BE2C (cell line): Measurements from ENCODE around the gene NFIC.
"Not testable (repeated sequence)": the region's sequence is repeated elsewhere in the genome, so short reads cannot be mapped to it uniquely, and the experiment has no call there.

Experiments
- DNase-seq: peaks from one replicate; pipeline ENCODE4 v3.0.0-alpha.2; 2020
- H3K27me3 ChIP-seq: fragments of 250-450 bp; sonication (Bioruptor Pico); 2 replicates; pipeline ENCODE4 v1.5.1; 2020; ENCODE audit warnings: mild to moderate bottlenecking
- H3K36me3 ChIP-seq: fragments of 250-450 bp; sonication (Bioruptor Pico); 2 replicates; pipeline ENCODE4 v1.5.1; 2020; ENCODE audit warnings: mild to moderate bottlenecking
- H3K4me1 ChIP-seq: fragments of 250-450 bp; sonication (Bioruptor Pico); 2 replicates; pipeline ENCODE4 v1.5.1; 2020
- H3K4me3 ChIP-seq: 2 replicates; pipeline ENCODE4 v1.5.1; 2011; ENCODE audit warnings: low read depth, low read length
- H3K9me3 ChIP-seq: fragments of 250-450 bp; sonication (Bioruptor Pico); 2 replicates; pipeline ENCODE4 v1.5.1; 2020
- TF ChIP-seq, protein P1 (sequence below): IDR thresholded peaks from 2 replicates; pipeline ENCODE4 v1.5.1; 2012; ENCODE audit warnings: mild to moderate bottlenecking, low read depth, low read length

NFIC gene

DNA sequence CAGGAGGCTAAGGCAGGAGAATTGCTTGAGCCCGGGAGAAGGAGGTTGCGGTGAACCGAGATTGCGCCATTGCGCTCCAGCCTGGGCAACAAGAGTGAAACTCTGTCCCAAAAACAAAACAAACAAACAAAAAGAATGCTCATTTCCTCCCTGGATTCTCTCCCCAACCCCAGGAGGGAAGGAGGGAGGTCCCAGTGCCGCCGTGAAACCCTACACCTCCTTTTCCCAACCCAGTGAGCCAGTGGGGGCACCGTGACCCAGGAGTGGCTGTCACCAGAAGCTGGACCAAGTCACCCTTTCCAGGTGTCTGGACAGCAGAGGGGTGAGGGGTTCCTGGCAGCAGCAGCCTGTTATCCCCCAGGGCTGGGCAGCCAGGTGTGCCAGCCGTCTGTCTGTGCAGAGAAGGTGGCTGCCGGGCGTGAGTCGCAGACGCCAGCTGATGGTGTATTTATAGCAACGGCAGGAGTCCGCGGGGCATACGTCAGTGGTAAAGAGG, 23.5 kb downstream of the NFIC start:
- Histone ChIP-seq H3K9me3 (no peaks in the 10 kb centered on the region), H3K36me3 (peaks cover 13% of the 10 kb centered on the region), H3K4me1 (peaks cover 20% of the 10 kb centered on the region), H3K27me3 (no peaks in the 10 kb centered on the region), H3K4me3 (no peak overlapping the region)
- TF ChIP-seq, protein P1, sequence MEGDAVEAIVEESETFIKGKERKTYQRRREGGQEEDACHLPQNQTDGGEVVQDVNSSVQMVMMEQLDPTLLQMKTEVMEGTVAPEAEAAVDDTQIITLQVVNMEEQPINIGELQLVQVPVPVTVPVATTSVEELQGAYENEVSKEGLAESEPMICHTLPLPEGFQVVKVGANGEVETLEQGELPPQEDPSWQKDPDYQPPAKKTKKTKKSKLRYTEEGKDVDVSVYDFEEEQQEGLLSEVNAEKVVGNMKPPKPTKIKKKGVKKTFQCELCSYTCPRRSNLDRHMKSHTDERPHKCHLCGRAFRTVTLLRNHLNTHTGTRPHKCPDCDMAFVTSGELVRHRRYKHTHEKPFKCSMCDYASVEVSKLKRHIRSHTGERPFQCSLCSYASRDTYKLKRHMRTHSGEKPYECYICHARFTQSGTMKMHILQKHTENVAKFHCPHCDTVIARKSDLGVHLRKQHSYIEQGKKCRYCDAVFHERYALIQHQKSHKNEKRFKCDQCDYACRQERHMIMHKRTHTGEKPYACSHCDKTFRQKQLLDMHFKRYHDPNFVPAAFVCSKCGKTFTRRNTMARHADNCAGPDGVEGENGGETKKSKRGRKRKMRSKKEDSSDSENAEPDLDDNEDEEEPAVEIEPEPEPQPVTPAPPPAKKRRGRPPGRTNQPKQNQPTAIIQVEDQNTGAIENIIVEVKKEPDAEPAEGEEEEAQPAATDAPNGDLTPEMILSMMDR: no peak
- no peak for DNase-seq

DNA sequence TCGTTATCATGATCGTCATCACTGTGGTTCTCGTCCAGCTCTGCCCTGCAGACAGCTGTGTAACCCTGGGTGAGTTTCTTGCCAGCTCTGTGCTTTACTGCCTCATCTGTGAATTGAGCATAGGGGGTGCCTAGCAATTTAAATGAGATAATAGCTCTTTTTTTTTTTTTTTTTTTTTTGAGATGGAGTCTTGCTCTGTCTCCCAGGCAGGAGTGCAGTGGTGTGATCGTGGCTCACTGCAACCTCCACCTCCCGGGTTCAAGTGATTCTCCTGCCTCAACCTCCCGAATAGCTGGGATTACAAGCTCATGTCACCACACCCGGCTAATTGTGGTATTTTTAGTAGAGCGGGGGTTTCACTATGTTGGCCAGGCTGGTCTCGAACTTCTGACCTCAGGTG, 25.5 kb downstream of the NFIC start:
- not testable (repeated sequence) for H3K9me3 ChIP-seq, H3K27me3 ChIP-seq, DNase-seq, H3K4me3 ChIP-seq
- Histone ChIP-seq H3K4me1 (peaks cover 12% of the 10 kb centered on the region), H3K36me3 (peaks cover 24% of the 10 kb centered on the region)

DNA sequence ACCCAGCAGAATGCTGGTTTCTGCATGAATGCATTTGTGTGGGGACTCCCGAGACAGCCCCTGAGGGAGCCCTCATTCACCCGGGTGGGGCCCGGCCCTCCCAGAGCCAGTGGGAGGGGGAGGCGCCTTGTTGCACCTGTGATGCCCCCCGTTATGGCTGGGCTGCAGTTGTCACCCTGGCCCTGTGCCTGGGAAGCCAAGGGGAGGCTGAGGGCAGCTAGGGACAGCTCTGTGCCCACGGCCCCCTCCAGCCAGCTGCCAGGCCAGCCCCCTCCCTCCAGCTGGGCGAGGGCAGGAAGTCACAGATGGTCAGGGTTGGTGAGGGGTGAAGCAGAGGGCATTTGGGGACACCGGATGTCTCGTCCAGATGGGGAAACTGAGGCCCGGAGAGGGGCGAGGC, 26.1 kb downstream of the NFIC start:
- no peaks in the 10 kb centered on the region for H3K9me3 ChIP-seq
- no peaks in the 10 kb centered on the region for H3K27me3 ChIP-seq
- TF ChIP-seq, protein P1: no peak
- H3K4me1 ChIP-seq: peaks cover 7% of the 10 kb centered on the region
- DNase-seq: no peak
- H3K4me3 ChIP-seq: no peak overlapping the region
- peaks cover 21% of the 10 kb centered on the region for H3K36me3 ChIP-seq

DNA sequence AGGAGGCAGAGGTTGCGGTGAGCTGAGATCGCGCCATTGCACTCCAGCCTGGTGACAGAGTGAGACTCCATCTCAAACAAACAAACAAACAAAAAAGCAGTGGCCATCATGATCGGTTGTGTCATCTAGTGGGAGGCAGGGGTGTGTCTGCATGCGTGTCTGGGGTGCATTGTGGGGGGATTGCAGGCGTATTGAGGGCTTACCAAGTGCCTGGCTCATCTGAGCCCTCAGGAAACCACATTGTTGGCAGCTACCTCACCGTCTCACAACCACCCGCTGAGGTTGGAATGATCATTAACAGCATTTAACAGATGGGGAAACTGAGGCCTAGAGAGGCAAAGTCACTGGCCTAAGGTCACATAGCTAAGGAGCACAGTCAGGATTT, 30.5 kb downstream of the NFIC start:
- DNase-seq: no peak
- H3K4me3 ChIP-seq: no peak overlapping the region
- H3K4me1 ChIP-seq: no peaks in the 10 kb centered on the region
- H3K9me3 ChIP-seq: no peaks in the 10 kb centered on the region
- no peaks in the 10 kb centered on the region for H3K27me3 ChIP-seq
- peaks cover 32% of the 10 kb centered on the region for H3K36me3 ChIP-seq
- TF ChIP-seq, protein P1: no peak

DNA sequence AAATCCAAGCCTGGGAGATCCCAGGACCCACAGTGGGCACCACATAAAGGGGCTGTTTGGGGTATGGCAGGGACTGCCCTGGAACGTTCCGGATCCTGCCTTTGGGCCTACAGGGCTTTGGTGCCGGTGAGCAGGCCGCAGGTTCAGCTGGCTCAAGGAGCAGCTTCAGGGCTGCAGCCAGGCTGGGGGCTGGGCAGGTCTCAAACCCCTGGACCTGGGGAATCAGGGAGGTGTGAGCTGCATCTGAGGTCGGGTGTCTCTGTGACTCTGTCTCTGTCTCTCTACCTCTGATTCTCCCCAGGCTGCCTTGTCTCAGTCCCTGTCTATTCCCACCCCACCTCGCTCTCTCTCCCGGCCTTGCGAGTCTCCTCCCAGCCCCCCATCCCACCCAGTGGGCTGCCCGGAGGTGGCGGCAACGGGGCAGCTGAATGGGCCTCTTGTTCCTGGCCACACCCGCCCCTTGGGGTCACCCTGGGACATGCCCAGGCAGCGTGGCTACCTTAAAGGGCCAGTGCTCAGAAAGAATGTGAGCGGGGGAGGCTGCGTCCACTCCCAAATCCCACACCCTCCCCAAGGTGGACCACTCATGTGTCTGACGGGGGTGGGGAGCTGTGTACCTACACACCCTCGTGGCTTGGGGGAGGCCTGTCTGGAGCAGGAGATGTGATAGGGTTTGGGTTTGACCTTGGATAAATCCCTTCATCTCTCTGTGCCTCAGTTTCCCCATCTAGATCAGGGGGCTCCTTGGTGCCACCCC, 31.1 kb downstream of the NFIC start:
- TF ChIP-seq, protein P1: no peak
- Histone ChIP-seq H3K4me3 (no peak overlapping the region), H3K36me3 (peaks cover 32% of the 10 kb centered on the region), H3K27me3 (no peaks in the 10 kb centered on the region), H3K9me3 (no peaks in the 10 kb centered on the region), H3K4me1 (no peaks in the 10 kb centered on the region)
- DNase-seq: no peak

DNA sequence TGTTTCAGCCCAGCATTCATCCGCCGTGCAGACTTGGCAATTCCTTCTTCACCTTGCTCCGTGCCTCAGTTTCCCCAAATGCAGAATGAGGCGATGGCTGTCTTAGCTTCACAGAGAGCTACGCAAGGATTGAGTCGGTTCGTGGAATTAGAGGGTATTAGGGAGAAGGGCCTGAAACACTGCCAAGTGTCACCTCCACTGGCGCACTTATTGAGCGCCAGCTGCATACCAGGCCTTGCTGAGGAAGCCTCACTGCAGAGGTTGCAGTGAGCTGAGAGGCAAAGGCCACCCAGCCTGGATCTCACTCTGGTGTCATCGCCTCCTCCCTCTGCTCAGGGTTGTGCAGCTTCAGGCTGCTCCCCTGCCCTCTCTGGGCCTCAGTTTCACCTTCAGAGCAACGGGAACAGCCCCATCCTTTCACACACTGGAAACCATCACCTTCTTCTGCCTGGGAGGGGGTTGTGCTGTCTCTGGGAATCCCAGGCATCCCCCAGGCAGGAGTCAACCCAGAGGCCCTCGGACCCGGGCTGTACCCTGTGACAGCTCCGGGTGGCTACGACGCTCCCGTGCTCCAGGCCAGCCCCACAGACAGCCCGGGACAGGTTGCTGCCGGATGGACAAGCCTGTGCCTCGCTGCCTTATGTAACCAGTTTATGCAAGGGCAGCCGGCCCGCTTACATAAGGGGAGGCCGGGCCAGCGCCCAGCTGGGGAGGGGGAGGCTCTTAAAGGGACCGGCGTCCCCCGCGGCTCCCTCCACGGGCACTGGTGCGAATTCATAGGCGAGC, 31.9 kb downstream of the NFIC start:
- Histone ChIP-seq H3K4me1 (no peaks in the 10 kb centered on the region), H3K4me3 (no peak overlapping the region), H3K27me3 (no peaks in the 10 kb centered on the region), H3K9me3 (no peaks in the 10 kb centered on the region), H3K36me3 (peaks cover 32% of the 10 kb centered on the region)
- TF ChIP-seq, protein P1: no peak
- no peak for DNase-seq
